WTC11 (cell line): ENCODE results near the gene SLC10A1. TPM values are rescaled to one million over a fixed set of nuclear protein-coding genes. Genes with fewer than 3 reads are reported as not detected.

Source experiments
- ARID4B ChIP-seq: sonication (generic); formaldehyde crosslinking; IDR thresholded peaks from 2 replicates; pipeline ENCODE4 v1.8.0; 2023; ENCODE audit warnings: missing genetic modification reagents, mild to moderate bottlenecking, borderline replicate concordance
- ATF6 ChIP-seq: sonication (generic); formaldehyde crosslinking; IDR thresholded peaks from 2 replicates; pipeline ENCODE4 v1.8.1; 2023; ENCODE audit warnings: mild to moderate bottlenecking, missing genetic modification reagents
- CREM ChIP-seq: sonication (generic); formaldehyde crosslinking; IDR thresholded peaks from 2 replicates; pipeline ENCODE4 v1.8.1; 2022; ENCODE audit warnings: mild to moderate bottlenecking, missing genetic modification reagents, moderate library complexity
- ELF4 ChIP-seq: sonication (generic); formaldehyde crosslinking; IDR thresholded peaks from 2 replicates; pipeline ENCODE4 v1.8.1; 2022; ENCODE audit warnings: low read depth, mild to moderate bottlenecking, moderate library complexity, missing genetic modification reagents
- FOXJ3 ChIP-seq: sonication (generic); formaldehyde crosslinking; IDR thresholded peaks from 2 replicates; pipeline ENCODE4 v1.9.0; 2021; ENCODE audit warnings: missing genetic modification reagents, mild to moderate bottlenecking, borderline replicate concordance
- FOXP1 ChIP-seq: sonication (generic); formaldehyde crosslinking; IDR thresholded peaks from 2 replicates; pipeline ENCODE4 v1.8.0; 2022; ENCODE audit warnings: missing genetic modification reagents, mild to moderate bottlenecking, moderate library complexity, borderline replicate concordance
- FOXP4 ChIP-seq: sonication (generic); formaldehyde crosslinking; IDR thresholded peaks from 2 replicates; pipeline ENCODE4 v1.8.0; 2022; ENCODE audit warnings: mild to moderate bottlenecking, missing genetic modification reagents
- GRHL2 ChIP-seq: fragments of 250-450 bp; sonication (Bioruptor Pico); IDR thresholded peaks from 2 replicates; pipeline ENCODE4 v1.8.0; 2022; ENCODE audit warnings: mild to moderate bottlenecking, moderate library complexity; ENCODE audit not compliant: insufficient replicate concordance, severe bottlenecking
- HMGA2 ChIP-seq: fragments of 250-450 bp; sonication (Bioruptor Pico); IDR thresholded peaks from 2 replicates; pipeline ENCODE4 v1.4.0; 2021; ENCODE audit warnings: mild to moderate bottlenecking, moderate library complexity
- IRF2 ChIP-seq: sonication (generic); formaldehyde crosslinking; IDR thresholded peaks from 2 replicates; pipeline ENCODE4 v1.8.0; 2022; ENCODE audit warnings: low read depth, missing genetic modification reagents, borderline replicate concordance
- MAX ChIP-seq: sonication (generic); formaldehyde crosslinking; IDR thresholded peaks from 2 replicates; pipeline ENCODE4 v1.8.0; 2022; ENCODE audit warnings: mild to moderate bottlenecking, missing genetic modification reagents
- NR2C2 ChIP-seq: sonication (generic); formaldehyde crosslinking; IDR thresholded peaks from 2 replicates; pipeline ENCODE4 v1.8.0; 2022; ENCODE audit warnings: mild to moderate bottlenecking, missing genetic modification reagents
- RELA ChIP-seq: sonication (generic); formaldehyde crosslinking; IDR thresholded peaks from 2 replicates; pipeline ENCODE4 v1.8.1; 2022; ENCODE audit warnings: missing genetic modification reagents, mild to moderate bottlenecking, borderline replicate concordance
- SMAD3 ChIP-seq: sonication (generic); formaldehyde crosslinking; IDR thresholded peaks from 2 replicates; pipeline ENCODE4 v1.8.0; 2022; ENCODE audit warnings: missing genetic modification reagents, mild to moderate bottlenecking, borderline replicate concordance
- TEAD1 ChIP-seq: sonication (generic); formaldehyde crosslinking; IDR thresholded peaks from 2 replicates; pipeline ENCODE4 v1.8.0; 2022; ENCODE audit warnings: mild to moderate bottlenecking, missing genetic modification reagents
- TP53 ChIP-seq: sonication (generic); formaldehyde crosslinking; IDR thresholded peaks from 2 replicates; pipeline ENCODE4 v1.8.1; 2023; ENCODE audit warnings: mild to moderate bottlenecking, missing genetic modification reagents
- ZNF219 ChIP-seq: sonication (generic); formaldehyde crosslinking; IDR thresholded peaks from 2 replicates; pipeline ENCODE4 v1.8.0; 2023; ENCODE audit warnings: missing genetic modification reagents, mild to moderate bottlenecking, borderline replicate concordance
- ZNF416 ChIP-seq: fragments of 250-450 bp; sonication (Bioruptor Pico); IDR thresholded peaks from 2 replicates; pipeline ENCODE4 v1.9.0; 2021; ENCODE audit warnings: mild to moderate bottlenecking, inconsistent platforms
- ZNF423 ChIP-seq: fragments of 250-450 bp; sonication (Bioruptor Pico); IDR thresholded peaks from 2 replicates; pipeline ENCODE4 v2.1.2; 2022; ENCODE audit warnings: mild to moderate bottlenecking, moderate library complexity
- total RNA-seq: library from RNA; stranded (reverse); gene quantifications from 3 replicates; pipeline ENCODE4 v1.2.3, GENCODE V29; 2021
- TF ChIP-seq, protein P1 (sequence below): fragments of 250-450 bp; sonication (Bioruptor Pico); IDR thresholded peaks from 2 replicates; pipeline ENCODE4 v1.9.0; 2021; ENCODE audit warnings: moderate library complexity, mild to moderate bottlenecking, inconsistent platforms, borderline replicate concordance
- TF ChIP-seq, protein P2 (sequence below): sonication (generic); formaldehyde crosslinking; IDR thresholded peaks from 2 replicates; pipeline ENCODE4 v1.8.1; 2022; ENCODE audit warnings: low read depth, missing genetic modification reagents, borderline replicate concordance
- TF ChIP-seq, protein P3 (sequence below): fragments of 200-600 bp; IDR thresholded peaks from 2 replicates; pipeline ENCODE4 v1.8.0; 2022; ENCODE audit warnings: antibody characterized with exemption
- TF ChIP-seq, protein P4 (sequence below): sonication (generic); formaldehyde crosslinking; IDR thresholded peaks from 2 replicates; pipeline ENCODE4 v1.8.1; 2022; ENCODE audit warnings: mild to moderate bottlenecking, missing genetic modification reagents, moderate library complexity, borderline replicate concordance

The SLC10A1 gene
- total RNA-seq, 1 experiment from 2014 or later = 0.09 TPM

DNA sequence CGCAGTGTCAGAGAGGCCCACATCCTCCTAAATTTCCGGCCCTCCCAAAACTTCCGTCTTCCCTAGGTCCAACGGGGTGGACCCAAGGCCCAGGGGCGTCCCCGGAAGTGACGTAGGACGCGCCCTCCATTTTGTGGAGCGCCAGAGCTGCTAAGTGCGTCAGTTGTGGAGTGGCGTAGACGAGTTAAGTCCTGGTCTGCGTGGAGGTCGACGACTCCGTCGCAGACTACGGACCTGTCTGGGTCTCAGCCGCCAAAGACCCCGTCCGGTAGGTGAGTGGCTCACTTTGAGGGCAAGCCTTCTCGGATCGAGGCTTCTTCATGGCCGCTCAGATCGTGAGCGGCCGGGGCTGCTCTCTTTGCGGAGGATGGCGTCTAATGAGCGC is 30.1 kb downstream of the SLC10A1 start, which contains the start of gene SRSF5 (continued):
- TF ChIP-seq CREM (CRISPR knock-in tag) (peak; percentile 95), ARID4B (CRISPR knock-in tag) (0 out of 2 replicates have a peak, but pooled peaks have one; percentile 55), FOXJ3 (CRISPR knock-in tag) (no peak), ELF4 (no peak), SMAD3 (CRISPR knock-in tag) (no peak), FOXP4 (peak; percentile 85), TP53 (CRISPR knock-in tag) (0 out of 2 replicates have a peak, but pooled peaks have one; percentile 0), ATF6 (CRISPR knock-in tag) (no peak), ZNF423 (CRISPR knock-in tag) (no peak), ZNF416 (CRISPR knock-in tag) (no peak), MAX (CRISPR knock-in tag) (peak; percentile 65; the same call in 1 of the 2 replicates), FOXP1 (0 out of 2 replicates have a peak, but pooled peaks have one; percentile 71), GRHL2 (CRISPR knock-in tag) (no peak), RELA (CRISPR knock-in tag) (no peak; the same call in 1 of the 2 replicates), ZNF219 (CRISPR knock-in tag) (no peak), NR2C2 (no peak), TEAD1 (CRISPR knock-in tag) (peak; percentile 79; the same call in 1 of the 2 replicates), HMGA2 (CRISPR knock-in tag) (peak; percentile 21; the same call in 1 of the 2 replicates), IRF2 (CRISPR knock-in tag) (no peak)
- TF ChIP-seq, protein P1, sequence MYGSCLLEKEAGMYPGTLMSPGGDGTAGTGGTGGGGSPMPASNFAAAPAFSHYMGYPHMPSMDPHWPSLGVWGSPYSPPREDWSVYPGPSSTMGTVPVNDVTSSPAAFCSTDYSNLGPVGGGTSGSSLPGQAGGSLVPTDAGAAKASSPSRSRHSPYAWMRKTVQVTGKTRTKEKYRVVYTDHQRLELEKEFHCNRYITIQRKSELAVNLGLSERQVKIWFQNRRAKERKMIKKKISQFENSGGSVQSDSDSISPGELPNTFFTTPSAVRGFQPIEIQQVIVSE (CRISPR knock-in tag) = no peak
- TF ChIP-seq, protein P2, sequence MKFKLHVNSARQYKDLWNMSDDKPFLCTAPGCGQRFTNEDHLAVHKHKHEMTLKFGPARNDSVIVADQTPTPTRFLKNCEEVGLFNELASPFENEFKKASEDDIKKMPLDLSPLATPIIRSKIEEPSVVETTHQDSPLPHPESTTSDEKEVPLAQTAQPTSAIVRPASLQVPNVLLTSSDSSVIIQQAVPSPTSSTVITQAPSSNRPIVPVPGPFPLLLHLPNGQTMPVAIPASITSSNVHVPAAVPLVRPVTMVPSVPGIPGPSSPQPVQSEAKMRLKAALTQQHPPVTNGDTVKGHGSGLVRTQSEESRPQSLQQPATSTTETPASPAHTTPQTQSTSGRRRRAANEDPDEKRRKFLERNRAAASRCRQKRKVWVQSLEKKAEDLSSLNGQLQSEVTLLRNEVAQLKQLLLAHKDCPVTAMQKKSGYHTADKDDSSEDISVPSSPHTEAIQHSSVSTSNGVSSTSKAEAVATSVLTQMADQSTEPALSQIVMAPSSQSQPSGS = no peak
- TF ChIP-seq, protein P3, sequence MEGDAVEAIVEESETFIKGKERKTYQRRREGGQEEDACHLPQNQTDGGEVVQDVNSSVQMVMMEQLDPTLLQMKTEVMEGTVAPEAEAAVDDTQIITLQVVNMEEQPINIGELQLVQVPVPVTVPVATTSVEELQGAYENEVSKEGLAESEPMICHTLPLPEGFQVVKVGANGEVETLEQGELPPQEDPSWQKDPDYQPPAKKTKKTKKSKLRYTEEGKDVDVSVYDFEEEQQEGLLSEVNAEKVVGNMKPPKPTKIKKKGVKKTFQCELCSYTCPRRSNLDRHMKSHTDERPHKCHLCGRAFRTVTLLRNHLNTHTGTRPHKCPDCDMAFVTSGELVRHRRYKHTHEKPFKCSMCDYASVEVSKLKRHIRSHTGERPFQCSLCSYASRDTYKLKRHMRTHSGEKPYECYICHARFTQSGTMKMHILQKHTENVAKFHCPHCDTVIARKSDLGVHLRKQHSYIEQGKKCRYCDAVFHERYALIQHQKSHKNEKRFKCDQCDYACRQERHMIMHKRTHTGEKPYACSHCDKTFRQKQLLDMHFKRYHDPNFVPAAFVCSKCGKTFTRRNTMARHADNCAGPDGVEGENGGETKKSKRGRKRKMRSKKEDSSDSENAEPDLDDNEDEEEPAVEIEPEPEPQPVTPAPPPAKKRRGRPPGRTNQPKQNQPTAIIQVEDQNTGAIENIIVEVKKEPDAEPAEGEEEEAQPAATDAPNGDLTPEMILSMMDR = no peak
- TF ChIP-seq, protein P4, sequence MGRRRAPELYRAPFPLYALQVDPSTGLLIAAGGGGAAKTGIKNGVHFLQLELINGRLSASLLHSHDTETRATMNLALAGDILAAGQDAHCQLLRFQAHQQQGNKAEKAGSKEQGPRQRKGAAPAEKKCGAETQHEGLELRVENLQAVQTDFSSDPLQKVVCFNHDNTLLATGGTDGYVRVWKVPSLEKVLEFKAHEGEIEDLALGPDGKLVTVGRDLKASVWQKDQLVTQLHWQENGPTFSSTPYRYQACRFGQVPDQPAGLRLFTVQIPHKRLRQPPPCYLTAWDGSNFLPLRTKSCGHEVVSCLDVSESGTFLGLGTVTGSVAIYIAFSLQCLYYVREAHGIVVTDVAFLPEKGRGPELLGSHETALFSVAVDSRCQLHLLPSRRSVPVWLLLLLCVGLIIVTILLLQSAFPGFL = no peak; the same call in 1 of the 2 replicates
